Activated gamma-delta T cell treated with anti-CD3 and anti-CD28 coated beads, Interleukin-2, amount 50 U/mL, for 16 hours (primary cell): ENCODE measurements around the gene EPM2A.

ENCODE experiments used
- DNase-seq: peaks from one replicate; pipeline ENCODE4 v3.0.0-alpha.2; 2020; ENCODE audit warnings: low read depth

The EPM2A gene

GRCh38 chr6:145670311-145670710 lies 65.0 kb downstream of the EPM2A start:
- DNase-seq = no peak

GRCh38 chr6:145669627-145670034 lies 65.7 kb downstream of the EPM2A start:
- DNase-seq = no peak

GRCh38 chr6:145668844-145669243 lies 66.5 kb downstream of the EPM2A start:
- DNase-seq = no peak

- DNase-seq = no peak
Observed at GRCh38 chr6:145660676-145661075, 74.6 kb downstream of the EPM2A start.

- no peak for DNase-seq
Observed at GRCh38 chr6:145656128-145656527, 79.2 kb downstream of the EPM2A start.

- DNase-seq = no peak
Observed at GRCh38 chr6:145652572-145652971, 82.7 kb downstream of the EPM2A start.

GRCh38 chr6:145651988-145652387 lies 83.3 kb downstream of the EPM2A start:
- DNase-seq = no peak

- DNase-seq = no peak
Observed at GRCh38 chr6:145648149-145648548, 87.2 kb downstream of the EPM2A start.

- DNase-seq = no peak
Observed at GRCh38 chr6:145647602-145648001, 87.7 kb downstream of the EPM2A start.

- DNase-seq = no peak
Observed at GRCh38 chr6:145643760-145644159, 91.6 kb downstream of the EPM2A start.

- peak; percentile 61 for DNase-seq
Observed at GRCh38 chr6:145633981-145634627, 101.2 kb downstream of the EPM2A start.

- DNase-seq = no peak
Observed at GRCh38 chr6:145632971-145633370, 102.3 kb downstream of the EPM2A start.

GRCh38 chr6:145631374-145631773 lies 103.9 kb downstream of the EPM2A start:
- no peak for DNase-seq

- no peak for DNase-seq
Observed at GRCh38 chr6:145630598-145630997, 104.7 kb downstream of the EPM2A start.

GRCh38 chr6:145629478-145629877 lies 105.8 kb downstream of the EPM2A start:
- DNase-seq = no peak

GRCh38 chr6:145627451-145627850 lies 107.9 kb downstream of the EPM2A start:
- DNase-seq = no peak

GRCh38 chr6:145626857-145627256 lies 108.5 kb downstream of the EPM2A start:
- DNase-seq = no peak

- no peak for DNase-seq
Observed at GRCh38 chr6:145623231-145623630, 112.1 kb downstream of the EPM2A start.

- no peak for DNase-seq
Observed at GRCh38 chr6:145621776-145622175, 113.5 kb downstream of the EPM2A start.

GRCh38 chr6:145620088-145620487 lies 115.2 kb downstream of the EPM2A start:
- no peak for DNase-seq

GRCh38 chr6:145609521-145609920 lies 125.8 kb downstream of the EPM2A start:
- no peak for DNase-seq

- no peak for DNase-seq
Observed at GRCh38 chr6:145608850-145609249, 126.5 kb downstream of the EPM2A start.

GRCh38 chr6:145603991-145604390 lies 131.3 kb downstream of the EPM2A start:
- DNase-seq = no peak

- no peak for DNase-seq
Observed at GRCh38 chr6:145603424-145603833, 131.9 kb downstream of the EPM2A start.
